Measurements from ENCODE around the gene SPG7.

DNA sequence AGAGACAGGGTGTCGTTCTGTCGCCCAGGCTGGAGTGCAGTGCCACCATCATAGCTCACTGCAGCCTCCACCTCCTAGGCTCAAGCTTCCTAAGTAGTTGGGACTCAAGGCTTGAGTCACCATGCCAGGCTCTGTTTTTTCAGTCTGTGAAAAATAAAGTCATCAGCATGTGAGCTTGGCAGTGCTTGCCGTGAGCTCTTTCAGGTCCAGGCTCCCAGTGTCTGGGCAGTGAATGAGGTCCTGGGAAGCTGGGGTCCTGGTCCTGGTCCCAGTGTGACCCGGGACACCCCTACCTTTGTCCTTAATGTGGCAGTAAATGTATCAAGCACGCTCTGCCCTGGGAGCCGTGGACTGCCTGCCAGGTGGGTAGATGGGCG, 29.3 kb downstream of the SPG7 start:
- TF ChIP-seq, protein P1, sequence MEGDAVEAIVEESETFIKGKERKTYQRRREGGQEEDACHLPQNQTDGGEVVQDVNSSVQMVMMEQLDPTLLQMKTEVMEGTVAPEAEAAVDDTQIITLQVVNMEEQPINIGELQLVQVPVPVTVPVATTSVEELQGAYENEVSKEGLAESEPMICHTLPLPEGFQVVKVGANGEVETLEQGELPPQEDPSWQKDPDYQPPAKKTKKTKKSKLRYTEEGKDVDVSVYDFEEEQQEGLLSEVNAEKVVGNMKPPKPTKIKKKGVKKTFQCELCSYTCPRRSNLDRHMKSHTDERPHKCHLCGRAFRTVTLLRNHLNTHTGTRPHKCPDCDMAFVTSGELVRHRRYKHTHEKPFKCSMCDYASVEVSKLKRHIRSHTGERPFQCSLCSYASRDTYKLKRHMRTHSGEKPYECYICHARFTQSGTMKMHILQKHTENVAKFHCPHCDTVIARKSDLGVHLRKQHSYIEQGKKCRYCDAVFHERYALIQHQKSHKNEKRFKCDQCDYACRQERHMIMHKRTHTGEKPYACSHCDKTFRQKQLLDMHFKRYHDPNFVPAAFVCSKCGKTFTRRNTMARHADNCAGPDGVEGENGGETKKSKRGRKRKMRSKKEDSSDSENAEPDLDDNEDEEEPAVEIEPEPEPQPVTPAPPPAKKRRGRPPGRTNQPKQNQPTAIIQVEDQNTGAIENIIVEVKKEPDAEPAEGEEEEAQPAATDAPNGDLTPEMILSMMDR (IDR thresholded peaks at IDR 0.05), result no peak
- no peak for TF ChIP-seq POLR2A (IDR thresholded peaks at IDR 0.05)

Data from right lobe of liver (tissue), 4 donors.